ENCODE data around the gene POLD1. TPM values are rescaled to one million over a fixed set of nuclear protein-coding genes. Genes with fewer than 3 reads are reported as not detected.

POLD1 gene
- total RNA-seq, 1 donor from 2014 or later, result 22.9 TPM

GRCh38 chr19:50419580-50420035, 35.5 kb downstream of the POLD1 start:
- Histone ChIP-seq H3K36me3 (no peaks in the 10 kb centered on the region), H3K4me3 (no peak overlapping the region), H3K9me3 (no peaks in the 10 kb centered on the region), H3K27me3 (peaks cover 7% of the 10 kb centered on the region), H3K4me1 (peaks cover 3 to 6% of the 10 kb centered on the region in 2 donors), H3K27ac (no peak overlapping the region)
- TF ChIP-seq CTCF (IDR thresholded peaks at IDR 0.05), result no peak
- no peak for DNase-seq (ENCODE audit: low spot score in 2 of 2)
- intact Hi-C loops (cut with DNase I), result no loop called here

- intact Hi-C loops (cut with DNase I), result no loop called here
- H3K4me1 ChIP-seq, result peaks cover 3 to 6% of the 10 kb centered on the region in 2 donors
- H3K27ac ChIP-seq, result no peak overlapping the region
- H3K9me3 ChIP-seq, result no peaks in the 10 kb centered on the region
- H3K4me3 ChIP-seq, result no peak overlapping the region
- no peak for DNase-seq (ENCODE audit: low spot score in 2 of 2)
- H3K27me3 ChIP-seq, result peaks cover 7% of the 10 kb centered on the region
- no peaks in the 10 kb centered on the region for H3K36me3 ChIP-seq
- TF ChIP-seq CTCF (IDR thresholded peaks at IDR 0.05), result no peak
Measured at GRCh38 chr19:50420127-50420526, 36.0 kb downstream of the POLD1 start.

GRCh38 chr19:50420808-50421207, 36.7 kb downstream of the POLD1 start:
- Histone ChIP-seq H3K4me1 (peaks cover 3 to 6% of the 10 kb centered on the region in 2 donors), H3K36me3 (no peaks in the 10 kb centered on the region), H3K9me3 (no peaks in the 10 kb centered on the region), H3K27me3 (peaks cover 7% of the 10 kb centered on the region), H3K27ac (no peak overlapping the region), H3K4me3 (no peak overlapping the region)
- intact Hi-C loops (cut with DNase I), result no loop called here
- no peak for TF ChIP-seq CTCF (IDR thresholded peaks at IDR 0.05)
- no peak for DNase-seq (ENCODE audit: low spot score in 2 of 2)

- Histone ChIP-seq H3K27ac (no peak overlapping the region), H3K4me3 (no peak overlapping the region), H3K9me3 (no peaks in the 10 kb centered on the region), H3K36me3 (no peaks in the 10 kb centered on the region), H3K4me1 (peaks cover 3 to 6% of the 10 kb centered on the region in 2 donors), H3K27me3 (peaks cover 7% of the 10 kb centered on the region)
- no peak for TF ChIP-seq CTCF (IDR thresholded peaks at IDR 0.05)
- intact Hi-C loops (cut with DNase I), result no loop called here
- DNase-seq (ENCODE audit: low spot score in 2 of 2), result no peak
Measured at GRCh38 chr19:50422397-50423278, 38.5 kb downstream of the POLD1 start.

GRCh38 chr19:50423279-50424113, 39.3 kb downstream of the POLD1 start:
- no peaks in the 10 kb centered on the region for H3K9me3 ChIP-seq
- peaks cover 3 to 6% of the 10 kb centered on the region in 2 donors for H3K4me1 ChIP-seq
- no peak for DNase-seq (ENCODE audit: low spot score in 2 of 2)
- H3K36me3 ChIP-seq, result no peaks in the 10 kb centered on the region
- TF ChIP-seq CTCF (IDR thresholded peaks at IDR 0.05), result no peak
- H3K27ac ChIP-seq, result no peak overlapping the region
- intact Hi-C loops (cut with DNase I), result no loop called here
- peaks cover 7% of the 10 kb centered on the region for H3K27me3 ChIP-seq
- H3K4me3 ChIP-seq, result no peak overlapping the region
